Ecto neural progenitor cell (in vitro differentiated cells): Measurements from ENCODE around the gene MED29.

Experiments
- DNase-seq: peaks from one replicate; pipeline ENCODE4 v3.0.0-alpha.2; 2018; ENCODE audit warnings: low spot score

Gene MED29

GRCh38 chr19:39411081-39411831 is 20.1 kb downstream of the MED29 start:
- no peak for DNase-seq

DNA sequence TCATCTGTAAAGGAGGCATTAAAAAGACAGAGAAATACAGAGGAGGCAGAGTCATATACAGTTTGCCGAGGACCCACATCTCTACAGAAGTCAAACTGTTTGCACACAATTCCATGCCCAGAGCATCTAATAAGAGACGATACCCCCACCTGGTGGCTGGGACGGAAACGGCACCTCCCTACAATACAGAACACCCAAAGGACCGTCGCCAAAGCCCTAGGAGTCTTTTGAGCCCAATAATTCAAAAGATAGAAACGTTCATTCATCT is 20.6 kb downstream of the MED29 start:
- no peak for DNase-seq

DNA sequence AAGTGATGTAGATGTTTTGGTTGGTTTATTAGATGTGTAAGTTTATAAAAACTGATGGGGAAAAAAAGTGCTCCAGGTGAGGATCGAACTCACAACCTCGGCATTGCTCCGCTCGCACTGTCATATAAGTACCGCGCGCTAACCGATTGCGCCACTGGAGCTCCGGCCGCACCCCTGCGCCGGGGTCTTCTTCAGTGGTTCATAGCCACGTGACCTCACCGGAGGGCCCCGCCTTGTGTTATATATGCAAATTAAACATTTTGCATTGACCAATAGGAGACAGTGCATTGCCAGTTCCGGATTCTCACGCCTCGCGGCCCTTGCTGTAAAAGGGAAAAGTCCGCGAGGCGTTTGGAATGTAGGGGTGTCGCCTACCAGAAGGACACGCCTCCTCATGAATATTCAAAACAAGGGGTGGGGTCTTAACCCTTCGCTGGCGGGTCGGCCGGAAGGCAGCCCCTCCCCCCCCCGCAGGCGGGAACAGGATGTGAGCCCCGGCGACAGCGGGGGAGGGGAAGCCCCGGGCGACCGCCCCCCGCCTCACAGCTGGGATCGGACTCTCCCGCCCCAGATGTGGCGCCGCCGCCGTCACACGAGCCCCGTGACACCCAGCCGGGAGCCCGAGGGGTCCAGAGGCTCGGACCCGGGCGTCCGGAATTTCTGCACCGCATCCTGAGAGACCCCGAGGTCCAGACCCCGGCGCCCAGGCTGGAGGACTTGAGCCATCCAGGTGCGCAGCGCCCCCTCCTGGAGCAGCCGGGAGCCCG is 21.1 kb downstream of the MED29 start, which contains the start of gene PLEKHG2:
Gene PLEKHG2 (plus strand): TSS at position 570 of the 767 bp plus-strand sequence. CDS start 1,418 bp downstream, outside the sequence.
- DNase-seq = peak; percentile 100

- no peak for DNase-seq
Measured at GRCh38 chr19:39412867-39413271, 21.7 kb downstream of the MED29 start.

DNA sequence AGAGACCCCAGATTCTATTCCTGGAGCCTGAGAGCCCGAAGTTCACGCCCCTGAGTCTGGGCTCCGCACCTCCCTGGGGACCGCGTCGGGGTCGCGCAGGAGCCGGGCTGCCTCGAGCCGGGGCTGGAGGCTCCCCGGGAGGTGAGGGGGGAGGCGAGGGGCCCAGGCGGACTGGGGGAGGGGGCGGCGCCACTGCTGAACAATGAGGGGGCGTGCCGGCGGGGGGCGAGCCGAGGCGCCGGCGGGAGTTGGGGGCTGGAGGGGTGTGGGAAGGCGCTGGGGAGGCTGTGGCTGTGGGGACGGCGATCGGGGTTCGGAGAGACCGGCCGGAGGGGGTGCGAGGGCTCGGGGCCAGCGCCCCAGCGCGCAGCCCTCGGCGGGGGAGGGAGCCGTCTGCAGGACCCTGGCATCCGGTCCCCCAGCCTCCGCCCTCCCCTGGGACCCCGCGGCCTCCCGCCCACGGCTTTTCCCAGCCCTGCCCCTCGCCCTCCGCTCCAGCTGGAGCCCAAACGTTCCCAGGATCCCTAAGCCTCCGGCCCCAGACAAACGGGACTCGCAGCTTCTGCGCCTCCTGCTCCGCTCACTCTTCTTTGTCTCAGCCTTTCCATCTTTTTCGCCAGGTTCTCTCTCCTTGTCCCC is 22.2 kb downstream of the MED29 start:
- peak; percentile 85 for DNase-seq

DNA sequence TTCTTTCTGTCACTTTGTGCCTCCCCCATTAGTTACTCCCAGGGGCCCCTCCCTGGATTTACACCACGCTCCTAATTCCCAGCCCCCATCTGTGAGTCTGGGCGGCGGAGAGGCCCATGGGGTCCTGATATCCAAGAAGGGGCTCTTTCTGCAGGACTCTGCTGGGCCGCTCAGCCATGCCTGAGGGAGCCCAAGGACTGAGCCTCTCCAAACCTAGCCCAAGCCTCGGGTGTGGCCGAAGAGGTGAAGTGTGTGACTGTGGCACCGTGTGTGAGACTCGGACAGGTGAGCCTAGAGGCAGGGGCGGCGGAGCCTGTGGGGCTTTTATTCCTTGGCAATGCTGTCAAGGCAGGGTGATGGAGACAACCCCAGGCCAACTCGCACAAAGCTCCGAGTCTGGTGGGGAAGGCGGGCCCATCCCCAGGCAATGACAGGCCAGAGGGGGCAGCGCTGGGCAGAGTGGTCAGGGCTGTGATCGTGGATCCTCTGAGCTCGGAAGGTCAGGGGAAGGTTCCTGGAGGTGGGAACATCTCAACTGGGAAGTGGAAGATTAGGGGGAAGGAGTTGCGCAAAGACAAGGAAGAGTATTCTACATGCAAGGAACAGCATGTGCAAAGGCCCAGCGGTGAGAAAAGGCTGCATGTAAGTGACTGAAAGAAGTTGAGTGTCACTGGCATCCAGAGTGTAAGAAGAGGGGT is 22.9 kb downstream of the MED29 start:
- DNase-seq = peak; percentile 71

- no peak for DNase-seq
Measured at GRCh38 chr19:39415111-39416046, 24.2 kb downstream of the MED29 start.

DNA sequence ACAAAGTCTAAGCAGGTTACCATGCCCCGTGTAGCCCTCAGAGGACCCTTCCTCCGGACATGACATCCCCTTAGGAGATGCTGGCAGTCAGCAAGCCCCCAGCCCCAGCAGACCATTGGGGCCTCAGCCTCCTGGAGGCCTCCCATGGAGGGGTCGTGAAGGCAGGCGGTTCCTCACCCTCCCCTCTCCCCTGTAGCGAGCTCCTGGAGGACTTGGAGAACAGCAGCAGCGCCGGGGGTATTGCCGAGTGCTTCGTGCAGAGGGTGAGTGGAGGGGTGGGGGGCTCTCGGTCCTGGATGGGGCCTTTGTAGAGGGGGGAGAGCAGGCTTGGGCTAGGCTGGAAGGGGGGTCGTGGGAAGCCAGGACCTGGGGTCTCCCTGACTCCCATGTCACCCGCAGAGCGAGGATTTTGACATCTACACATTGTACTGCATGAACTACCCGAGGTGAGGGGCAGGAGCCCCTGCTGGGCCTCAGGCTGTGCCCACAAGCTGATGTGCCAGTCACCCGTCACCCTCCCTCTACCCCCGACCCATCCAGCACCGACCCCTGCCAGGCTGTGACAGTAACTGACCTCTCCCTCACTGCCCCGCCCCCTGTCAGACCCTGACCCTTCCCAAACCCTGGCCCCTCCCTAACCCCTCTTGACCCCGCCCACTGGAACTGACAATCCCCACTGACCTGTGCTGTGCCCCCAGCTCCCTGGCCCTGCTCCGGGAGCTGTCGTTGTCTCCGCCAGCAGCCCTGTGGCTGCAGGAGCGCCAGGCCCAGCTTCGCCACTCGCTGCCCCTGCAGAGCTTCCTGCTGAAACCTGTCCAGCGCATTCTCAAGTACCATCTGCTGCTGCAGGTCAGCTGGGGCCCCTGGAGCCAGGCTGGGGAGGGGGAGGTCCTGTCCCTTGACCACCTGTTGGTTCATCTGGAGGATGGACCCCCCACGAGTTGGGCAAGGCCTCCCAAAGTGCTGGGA is 25.3 kb downstream of the MED29 start:
- no peak for DNase-seq

DNA sequence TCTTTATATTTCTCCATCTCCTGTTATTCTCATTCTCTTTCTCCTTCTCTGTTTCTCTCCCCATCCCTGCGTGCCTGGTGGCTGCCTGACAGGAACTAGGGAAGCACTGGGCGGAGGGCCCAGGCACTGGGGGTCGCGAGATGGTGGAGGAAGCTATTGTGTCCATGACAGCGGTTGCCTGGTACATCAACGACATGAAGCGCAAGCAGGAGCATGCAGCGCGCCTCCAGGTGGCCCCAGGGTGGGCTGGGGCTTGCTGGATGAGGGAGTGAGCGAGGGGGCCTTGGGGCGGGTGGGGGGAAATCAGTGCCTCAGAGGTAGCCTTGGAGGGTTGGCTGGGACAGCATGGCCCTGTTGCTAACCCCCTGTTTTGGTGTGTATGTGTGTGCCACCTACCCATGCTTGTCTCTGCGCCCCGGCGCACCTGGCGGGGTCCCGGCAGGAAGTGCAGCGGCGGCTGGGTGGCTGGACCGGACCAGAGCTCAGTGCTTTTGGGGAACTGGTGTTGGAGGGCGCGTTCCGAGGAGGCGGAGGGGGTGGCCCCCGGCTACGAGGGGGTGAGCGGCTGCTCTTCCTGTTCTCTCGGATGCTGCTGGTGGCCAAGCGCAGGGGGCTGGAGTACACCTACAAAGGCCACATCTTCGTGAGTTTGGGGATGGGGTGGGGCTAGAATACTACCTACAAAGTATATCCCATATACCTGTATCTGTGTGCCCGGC is 26.4 kb downstream of the MED29 start:
- DNase-seq = no peak

GRCh38 chr19:39419003-39419402 is 27.8 kb downstream of the MED29 start:
- DNase-seq = no peak

DNA sequence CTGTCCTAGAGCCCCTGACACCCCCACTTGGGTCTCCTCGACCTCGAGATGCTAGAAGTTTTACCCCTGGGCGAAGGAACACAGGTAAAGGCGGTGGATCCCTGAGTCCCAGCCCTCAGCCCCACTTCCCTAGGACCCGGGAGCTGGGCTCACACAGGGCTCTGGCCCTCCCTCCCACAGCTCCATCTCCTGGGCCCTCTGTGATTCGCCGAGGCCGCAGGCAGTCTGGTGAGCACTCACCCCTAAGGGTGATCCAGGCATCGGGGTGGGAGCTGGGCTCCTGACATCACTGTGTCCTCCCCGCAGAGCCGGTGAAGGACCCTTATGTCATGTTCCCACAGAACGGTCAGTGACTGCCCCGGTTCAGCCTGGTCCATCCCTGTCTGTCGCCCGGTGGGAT is 29.6 kb downstream of the MED29 start:
- DNase-seq = no peak

DNA sequence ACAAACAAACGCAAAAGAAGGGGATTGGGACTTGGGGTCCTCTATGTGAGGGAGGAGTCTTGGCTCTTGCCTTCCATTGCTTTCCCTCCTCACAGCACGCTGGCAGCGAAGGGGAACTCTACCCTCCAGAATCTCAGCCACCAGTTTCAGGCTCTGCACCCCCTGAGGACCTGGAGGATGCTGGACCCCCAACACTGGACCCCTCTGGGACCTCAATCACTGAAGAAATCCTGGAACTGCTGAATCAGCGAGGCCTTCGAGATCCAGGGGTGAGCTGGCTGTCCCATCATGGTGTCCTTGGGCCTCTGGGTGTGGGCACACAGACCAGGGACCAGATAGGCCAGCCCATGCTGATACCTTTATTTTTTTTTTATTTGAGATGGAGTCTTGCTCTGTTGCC is 30.8 kb downstream of the MED29 start:
- no peak for DNase-seq

DNA sequence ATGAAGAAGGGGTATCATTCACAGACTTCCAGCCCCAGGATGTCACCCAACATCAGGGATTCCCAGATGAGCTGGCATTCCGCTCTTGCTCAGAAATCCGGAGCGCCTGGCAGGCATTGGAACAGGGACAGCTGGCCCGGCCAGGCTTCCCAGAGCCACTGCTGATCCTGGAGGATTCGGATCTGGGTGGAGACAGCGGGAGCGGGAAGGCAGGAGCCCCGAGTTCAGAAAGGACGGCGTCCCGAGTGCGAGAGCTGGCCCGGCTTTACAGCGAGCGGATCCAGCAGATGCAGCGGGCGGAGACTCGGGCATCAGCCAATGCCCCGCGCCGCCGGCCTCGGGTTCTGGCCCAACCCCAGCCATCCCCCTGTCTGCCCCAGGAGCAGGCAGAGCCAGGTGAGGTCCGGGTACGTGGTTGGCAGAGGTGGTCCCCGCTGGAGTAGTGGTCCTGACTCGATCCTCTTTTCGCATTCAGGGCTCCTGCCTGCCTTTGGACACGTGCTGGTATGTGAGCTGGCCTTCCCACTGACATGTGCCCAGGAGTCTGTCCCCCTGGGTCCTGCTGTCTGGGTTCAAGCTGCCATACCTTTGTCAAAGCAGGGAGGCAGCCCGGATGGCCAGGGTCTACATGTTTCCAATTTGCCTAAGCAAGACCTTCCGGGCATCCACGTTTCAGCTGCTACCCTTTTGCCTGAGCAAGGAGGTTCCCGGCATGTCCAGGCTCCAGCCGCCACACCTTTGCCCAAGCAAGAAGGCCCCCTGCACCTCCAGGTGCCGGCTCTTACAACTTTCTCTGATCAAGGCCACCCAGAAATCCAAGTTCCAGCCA is 32.3 kb downstream of the MED29 start:
- no peak for DNase-seq

DNA sequence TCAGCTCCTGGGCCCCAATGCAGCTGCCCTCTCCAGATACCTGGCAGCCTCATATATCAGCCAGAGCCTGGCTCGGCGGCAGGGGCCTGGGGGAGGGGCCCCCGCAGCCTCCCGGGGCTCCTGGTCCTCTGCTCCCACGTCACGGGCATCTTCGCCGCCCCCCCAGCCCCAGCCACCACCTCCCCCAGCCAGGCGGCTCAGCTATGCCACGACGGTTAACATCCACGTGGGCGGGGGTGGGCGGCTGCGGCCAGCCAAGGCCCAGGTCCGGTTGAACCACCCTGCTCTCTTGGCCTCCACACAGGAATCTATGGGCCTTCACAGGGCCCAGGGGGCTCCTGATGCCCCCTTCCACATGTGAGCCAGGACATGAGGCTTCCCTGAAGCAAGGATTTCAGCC is 33.8 kb downstream of the MED29 start:
- DNase-seq = no peak

DNA sequence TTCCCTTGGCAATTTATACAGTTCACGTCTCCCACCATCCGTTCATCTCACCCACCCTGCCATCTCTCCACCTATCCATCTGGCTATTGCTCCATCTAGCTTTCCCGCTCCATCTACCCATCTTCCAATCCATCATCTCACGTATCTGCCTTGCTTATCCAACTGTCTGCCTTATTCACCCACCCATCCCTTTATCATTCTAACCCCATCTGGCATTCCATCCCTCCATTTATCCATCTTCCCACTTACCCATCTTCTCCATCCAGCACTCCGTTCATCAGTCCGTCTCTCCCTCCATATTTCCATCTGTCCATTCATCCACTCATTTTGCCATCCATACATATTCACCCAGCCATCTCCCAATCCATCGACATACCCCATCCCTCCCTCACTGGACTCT is 34.6 kb downstream of the MED29 start:
- no peak for DNase-seq

GRCh38 chr19:39426170-39426569 is 35.0 kb downstream of the MED29 start:
- no peak for DNase-seq

DNA sequence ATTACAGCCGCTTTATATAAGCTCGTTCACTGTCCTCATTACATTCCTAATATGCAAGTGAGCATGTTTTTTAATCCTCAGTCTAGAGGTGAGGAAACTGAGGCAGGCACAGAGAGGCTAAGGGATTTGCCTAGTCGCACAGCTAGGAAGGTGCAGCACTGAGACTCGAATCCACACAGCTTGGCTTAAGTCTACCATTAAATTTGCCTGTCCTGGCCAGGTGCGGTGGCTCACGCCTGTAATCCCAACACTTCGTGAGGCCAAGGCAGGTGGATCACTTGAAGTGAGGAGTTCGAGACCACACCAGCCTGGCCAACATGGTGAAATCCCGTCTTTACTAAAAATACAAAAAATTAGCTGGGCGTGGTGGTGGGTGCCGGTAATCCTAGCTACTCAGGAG is 36.5 kb downstream of the MED29 start:
- DNase-seq = no peak

DNA sequence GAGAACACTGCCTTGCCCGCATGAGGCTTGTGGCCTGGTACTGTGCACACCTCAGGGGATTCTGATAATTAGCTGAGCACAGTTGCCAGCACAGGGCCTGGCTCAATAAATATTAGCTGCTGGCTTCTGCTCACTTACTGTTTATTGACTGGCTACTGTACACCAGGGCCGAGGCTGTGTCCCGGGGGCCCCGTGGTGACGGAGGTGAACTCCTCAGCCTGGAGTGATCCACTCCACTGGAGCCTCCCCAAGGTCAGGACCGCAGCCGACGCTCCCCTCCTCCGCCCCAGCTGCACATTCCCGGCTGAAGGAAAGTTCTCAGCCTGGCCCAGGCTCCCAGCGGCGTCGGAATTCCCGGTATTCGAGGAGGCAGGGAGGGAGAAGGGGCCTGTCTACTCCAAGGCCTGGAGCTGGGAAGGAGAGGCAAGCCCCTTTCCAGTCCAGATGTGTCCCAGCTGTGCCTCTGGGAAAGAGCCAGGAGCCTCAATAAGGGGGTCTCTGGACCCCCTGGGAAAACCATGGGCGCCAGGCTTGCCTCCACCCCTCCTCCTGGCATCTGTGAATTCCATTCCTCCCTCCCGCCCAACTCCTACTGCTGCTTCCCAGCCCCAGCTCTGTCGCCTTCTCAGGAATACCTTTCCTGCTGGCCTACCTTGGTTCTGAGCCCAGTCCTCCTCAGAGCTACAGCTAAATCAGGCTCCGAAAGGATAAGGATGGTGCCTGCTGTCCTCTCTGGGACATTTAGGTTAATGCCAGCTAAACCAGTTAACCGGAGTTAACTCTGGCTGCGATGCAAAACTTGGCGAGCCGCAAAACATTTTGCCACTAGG is 37.3 kb downstream of the MED29 start:
- peak; percentile 87 for DNase-seq
